SK-N-SH (cell line): ENCODE results near the gene ACOT4. TPM values are rescaled to one million over a fixed set of nuclear protein-coding genes. Genes with fewer than 3 reads are reported as not detected.

Experiments used
- CTCF ChIA-PET: fragments of 300-600, 350-600 bp; formaldehyde crosslinking; extraction: SDS; loops from one replicate; lab custom pipeline; 2021; lab: Yijun Ruan, JAX
- POLR2A ChIA-PET: fragments of 350-600 bp; sonication (Branson Sonifier 250); formaldehyde crosslinking; extraction: SDS; loops from one replicate; lab custom pipeline; 2020; ENCODE audit warnings: antibody characterized with exemption, inconsistent platforms; lab: Yijun Ruan, JAX
- DNase-seq: peaks from one replicate; pipeline ENCODE4 v3.0.0; 2012
- H2AFZ ChIP-seq: fragments of 200-600 bp; sonication (generic); 2 replicates; pipeline ENCODE4 v1.8.1; 2016; ENCODE audit warnings: antibody characterized with exemption, mild to moderate bottlenecking, low read depth
- H3F3A ChIP-seq: fragments of 200-600 bp; sonication (generic); replicated peaks from 2 replicates; pipeline ENCODE3; 2016; ENCODE audit warnings: antibody characterized with exemption, mild to moderate bottlenecking; ENCODE audit not compliant: insufficient read depth
- H3K27ac ChIP-seq, 2 experiments: fragments of 200-500 bp in 1 of 2; fragments of 200-600 bp in 1 of 2; sonication (Bioruptor generic) in 1 of 2; sonication (generic), shearing (Covaris generic) in 1 of 2; 2 replicates each; pipeline versions ENCODE4 v1.5.1 to v1.6.1; 2014 to 2016; ENCODE audit warnings: low read depth in 2 of 2, inconsistent platforms in 1 of 2, low read length in 1 of 2, mild to moderate bottlenecking in 1 of 2, mixed read lengths in 1 of 2
- H3K27me3 ChIP-seq: fragments of 200-600 bp; sonication (generic), shearing (Covaris generic); 2 replicates; pipeline ENCODE4 v1.6.1; 2016; ENCODE audit warnings: mixed run types; ENCODE audit not compliant: insufficient read depth
- H3K36me3 ChIP-seq, 2 experiments: fragments of 200-500 bp in 1 of 2; fragments of 200-600 bp in 1 of 2; sonication (Bioruptor generic) in 1 of 2; sonication (generic) in 1 of 2; replicated peaks in 1 of 2; 2 replicates each; pipeline versions ENCODE3 to v1.5.1; 2014 to 2016; ENCODE audit warnings: low read length in 1 of 2, mild to moderate bottlenecking in 1 of 2; ENCODE audit not compliant: insufficient read depth in 2 of 2, control insufficient read depth in 1 of 2
- H3K4me1 ChIP-seq, 2 experiments: fragments of 200-500 bp in 1 of 2; fragments of 200-600 bp in 1 of 2; sonication (Bioruptor generic) in 1 of 2; sonication (generic), shearing (Covaris generic) in 1 of 2; 2 replicates each; pipeline versions ENCODE4 v1.5.1 to v1.6.1; 2014 to 2016; ENCODE audit warnings: low read depth in 1 of 2, low read length in 1 of 2, mixed run types in 1 of 2; ENCODE audit not compliant: insufficient read depth in 2 of 2, control insufficient read depth in 1 of 2
- H3K4me2 ChIP-seq: fragments of 200-600 bp; sonication (generic), shearing (Covaris generic); 2 replicates; pipeline ENCODE4 v1.6.1; 2017; ENCODE audit warnings: mixed run types
- H3K4me3 ChIP-seq, 2 experiments: fragments of 200-500 bp in 1 of 2; fragments of 200-600 bp in 1 of 2; sonication (Bioruptor generic) in 1 of 2; sonication (generic), shearing (Covaris generic) in 1 of 2; 2 replicates each; pipeline versions ENCODE4 v1.5.1 to v1.8.1; 2014 to 2016; ENCODE audit warnings: low read depth in 2 of 2, inconsistent platforms in 1 of 2, low read length in 1 of 2, mild to moderate bottlenecking in 1 of 2, mixed read lengths in 1 of 2, moderate library complexity in 1 of 2
- H3K79me2 ChIP-seq: fragments of 200-600 bp; sonication (generic); 2 replicates; pipeline ENCODE4 v1.8.1; 2017; ENCODE audit warnings: mild to moderate bottlenecking; ENCODE audit not compliant: insufficient read depth
- H3K9ac ChIP-seq: fragments of 200-600 bp; sonication (generic); 2 replicates; pipeline ENCODE4 v1.6.1; 2017; ENCODE audit warnings: mixed run types
- H3K9me2 ChIP-seq: fragments of 200-600 bp; sonication (generic); 2 replicates; pipeline ENCODE4 v1.6.1; 2017; ENCODE audit warnings: mixed run types
- H3K9me3 ChIP-seq: fragments of 200-600 bp; sonication (generic); 2 replicates; pipeline ENCODE4 v1.6.1; 2017; ENCODE audit warnings: mixed run types, mild to moderate bottlenecking, moderate library complexity
- H4K20me1 ChIP-seq: fragments of 200-600 bp; sonication (generic); 2 replicates; pipeline ENCODE4 v1.6.1; 2017; ENCODE audit warnings: mild to moderate bottlenecking, mixed run types; ENCODE audit not compliant: insufficient read depth
- CTCF ChIP-seq: fragments of 200-600 bp; sonication (generic); IDR thresholded peaks from 2 replicates; pipeline ENCODE4 v1.6.1; 2017; ENCODE audit warnings: antibody characterized with exemption, mild to moderate bottlenecking, moderate library complexity
- EP300 ChIP-seq, 2 experiments: IDR thresholded peaks; 2 replicates each; pipeline versions ENCODE4 v1.4.0 to v1.6.1; 2012; ENCODE audit warnings: borderline replicate concordance in 1 of 2, low read depth in 1 of 2, low read length in 1 of 2
- EZH2phosphoT487 ChIP-seq: fragments of 200-600 bp; sonication (generic); IDR thresholded peaks from 2 replicates; pipeline ENCODE4 v1.6.1; 2017; ENCODE audit warnings: low read depth, mixed run types, mild to moderate bottlenecking, antibody characterized with exemption, moderate library complexity, borderline replicate concordance
- FOSL2 ChIP-seq: IDR thresholded peaks from 2 replicates; pipeline ENCODE4 v1.4.0; 2012; ENCODE audit warnings: low read depth, mild to moderate bottlenecking, moderate library complexity, borderline replicate concordance
- FOXJ3 ChIP-seq: sonication (generic); formaldehyde crosslinking; IDR thresholded peaks from 2 replicates; pipeline ENCODE4 v1.5.1; 2020; ENCODE audit warnings: mild to moderate bottlenecking, missing genetic modification reagents
- GATA2 ChIP-seq: sonication (generic); formaldehyde crosslinking; IDR thresholded peaks from 2 replicates; pipeline ENCODE4 v1.5.0; 2020; ENCODE audit warnings: mild to moderate bottlenecking, missing genetic modification reagents
- IRF3 ChIP-seq: fragments of 150-350 bp; IDR thresholded peaks from 2 replicates; pipeline ENCODE4 v1.6.1; 2016; ENCODE audit warnings: mild to moderate bottlenecking, low read depth, low read length
- MXI1 ChIP-seq: IDR thresholded peaks from 2 replicates; pipeline ENCODE4 v1.6.1; 2012; ENCODE audit warnings: mild to moderate bottlenecking, low read depth, low read length, improper control_type of control experiment
- NFIC ChIP-seq: IDR thresholded peaks from 2 replicates; pipeline ENCODE4 v1.4.0; 2012; ENCODE audit warnings: borderline replicate concordance
- POLR2AphosphoS5 ChIP-seq: IDR thresholded peaks from 2 replicates; pipeline ENCODE4 v1.6.1; 2012; ENCODE audit warnings: low read depth, low read length
- WGBS: methylation state at CpG from one replicate; pipeline ENCODE4 v1.1.6; 2017; ENCODE audit warnings: low lambda C conversion rate; 5-methylcytosine and 5-hydroxymethylcytosine counted together
- polyA plus RNA-seq, 3 experiments: library from polyadenylated mRNA; depleted of rRNA; stranded (reverse); fragments of >200 nt; gene quantifications; 2 replicates each; pipeline ENCODE4 v1.2.3, GENCODE V29; 2012

ACOT4 gene
- polyA plus RNA-seq, 1 of the 3 experiments (the other 2 are of a cell fraction), result 0.12 TPM

GRCh38 chr14:73625706-73626105, 34.0 kb downstream of the ACOT4 start:
- Histone ChIP-seq H3K79me2 (no peaks in the 10 kb centered on the region), H3K36me3 (no peaks in the 10 kb centered on the region), H3K9me3 (no peaks in the 10 kb centered on the region), H3K27me3 (no peaks in the 10 kb centered on the region), H3K9me2 (no peaks in the 10 kb centered on the region), H3F3A (no peaks in the 10 kb centered on the region), H4K20me1 (no peaks in the 10 kb centered on the region), H3K4me3 (no peak overlapping the region), H3K27ac (no peak overlapping the region), H3K4me2 (no peak overlapping the region), H3K4me1 (no peaks in the 10 kb centered on the region), H2AFZ (no peak overlapping the region), H3K9ac (no peak overlapping the region)
- no peak for TF ChIP-seq IRF3
- no peak for TF ChIP-seq FOSL2
- TF ChIP-seq MXI1, result no peak
- TF ChIP-seq POLR2AphosphoS5, result no peak
- ChIA-PET POLR2A (no interaction called here), CTCF (interaction anchor here (1.2 to 2.6 kb wide), 2 partner anchors 28 to 117 kb away, joined by 3 to 13 read pairs; no protein-coding TSS in a partner anchor)
- no peak for DNase-seq
- 71% methylated on average over 1 of the region's 1 CpG for WGBS

GRCh38 chr14:73627151-73627558, 35.5 kb downstream of the ACOT4 start:
- CTCF ChIA-PET, result interaction anchor here (1.2 to 2.6 kb wide), 2 partner anchors 26 to 118 kb away, joined by 3 to 13 read pairs; no protein-coding TSS in a partner anchor
- TF ChIP-seq EZH2phosphoT487 (no peak), FOXJ3 (CRISPR knock-in tag) (no peak), GATA2 (CRISPR knock-in tag) (no peak)
- no peaks in the 10 kb centered on the region for H3K79me2 ChIP-seq
- no peaks in the 10 kb centered on the region for H3K36me3 ChIP-seq
- no peaks in the 10 kb centered on the region for H4K20me1 ChIP-seq
- no peak overlapping the region for H3K4me2 ChIP-seq
- H3K9me3 ChIP-seq, result no peaks in the 10 kb centered on the region
- H3K27ac ChIP-seq, result no peak overlapping the region
- POLR2A ChIA-PET, result no interaction called here
- no peak for DNase-seq
- no peaks in the 10 kb centered on the region for H3K4me1 ChIP-seq
- H3F3A ChIP-seq, result no peaks in the 10 kb centered on the region
- WGBS, result 72% methylated on average over 2 of the region's 2 CpGs
- H3K9ac ChIP-seq, result no peak overlapping the region
- H2AFZ ChIP-seq, result no peak overlapping the region
- H3K4me3 ChIP-seq, result no peak overlapping the region
- H3K9me2 ChIP-seq, result no peaks in the 10 kb centered on the region
- no peaks in the 10 kb centered on the region for H3K27me3 ChIP-seq

- no peak for DNase-seq
- no peaks in the 10 kb centered on the region for H3K79me2 ChIP-seq
- ChIA-PET POLR2A (no interaction called here), CTCF (interaction anchor here (2.2 to 7.5 kb wide), 2 partner anchors 12 to 122 kb away, joined by 5 to 73 read pairs; no protein-coding TSS in a partner anchor)
- no peaks in the 10 kb centered on the region for H3K9me2 ChIP-seq
- H3K9ac ChIP-seq, result no peak overlapping the region
- H3K9me3 ChIP-seq, result no peaks in the 10 kb centered on the region
- no peak overlapping the region for H3K4me2 ChIP-seq
- H3K27me3 ChIP-seq, result no peaks in the 10 kb centered on the region
- H3K4me1 ChIP-seq, result no peaks in the 10 kb centered on the region
- H3K27ac ChIP-seq, result no peak overlapping the region
- no peaks in the 10 kb centered on the region for H3F3A ChIP-seq
- H3K36me3 ChIP-seq, result no peaks in the 10 kb centered on the region
- WGBS, result 88% methylated on average over 10 of the region's 10 CpGs
- no peak overlapping the region for H2AFZ ChIP-seq
- no peak overlapping the region for H3K4me3 ChIP-seq
- no peaks in the 10 kb centered on the region for H4K20me1 ChIP-seq
- no peak for TF ChIP-seq CTCF
- no peak for TF ChIP-seq NFIC
- TF ChIP-seq EP300 (IDR thresholded peaks at IDR 0.05; ENCODE audit: borderline replicate concordance in 1 of 2, low read depth in 1 of 2, low read length in 1 of 2), result no peak
These were observed 38.5 kb downstream of the ACOT4 start for GRCh38 chr14:73630009-73630780.
